Measurements from ENCODE around the gene CORO2A. TPM values are rescaled to one million over a fixed set of nuclear protein-coding genes. Genes with fewer than 3 reads are reported as not detected.

CORO2A gene
- total RNA-seq, 1 experiment from 2014 or later, result 19.8 TPM

GRCh38 chr9:98172604-98173003 lies 19.8 kb downstream of the CORO2A start:
- peaks cover 23% of the 10 kb centered on the region for H3F3A ChIP-seq (ENCODE audit: insufficient read depth, low read depth)
- intact Hi-C loops (cut with micrococcal nuclease; ENCODE audit: unreplicated experiment), result no loop called here
- H3K27ac ChIP-seq, result no peak overlapping the region
- ChIA-PET CTCF (no interaction called here), POLR2A (ENCODE audit: unreplicated experiment) (interaction anchor here (0.6 kb wide), 1 partner anchor 21 kb away, joined by 9 read pairs; no protein-coding TSS in a partner anchor)
- no peaks in the 10 kb centered on the region for H3K36me3 ChIP-seq (ENCODE audit: low read depth)
- no peaks in the 10 kb centered on the region for H3K27me3 ChIP-seq (ENCODE audit: insufficient read depth, low read depth)
- H3K9me2 ChIP-seq (ENCODE audit: insufficient read depth), result no peaks in the 10 kb centered on the region
- H3K9me3 ChIP-seq (ENCODE audit: insufficient read depth, low read depth), result no peaks in the 10 kb centered on the region
- H3K79me2 ChIP-seq (ENCODE audit: low read depth), result no peaks in the 10 kb centered on the region
- DNase-seq, result peak; percentile 76 to 93
- H3K4me2 ChIP-seq, result peak overlapping the region; percentile 49
- H4K20me1 ChIP-seq (ENCODE audit: insufficient read depth), result no peaks in the 10 kb centered on the region; the same call in 1 of the 2 replicates
- no TSS peak for BruUV-seq (replicated peaks)
- TF ChIP-seq CTCF (conservative IDR thresholded peaks at IDR 0.05) (no peak), EZH2 (IDR thresholded peaks at IDR 0.05; ENCODE audit: low read depth) (no peak)
- H3K4me3 ChIP-seq, result no peak overlapping the region
- no peak overlapping the region for H2AFZ ChIP-seq
- H3K4me1 ChIP-seq (replicated peaks; ENCODE audit: insufficient read depth), result peaks cover 35% of the 10 kb centered on the region

- Histone ChIP-seq H3K36me3 (ENCODE audit: low read depth) (no peaks in the 10 kb centered on the region), H2AFZ (no peak overlapping the region), H3K79me2 (ENCODE audit: low read depth) (no peaks in the 10 kb centered on the region), H3K9me3 (ENCODE audit: insufficient read depth, low read depth) (no peaks in the 10 kb centered on the region), H3K27ac (no peak overlapping the region), H3K27me3 (ENCODE audit: insufficient read depth, low read depth) (no peaks in the 10 kb centered on the region), H3K4me3 (no peak overlapping the region), H4K20me1 (ENCODE audit: insufficient read depth) (no peaks in the 10 kb centered on the region; the same call in 1 of the 2 replicates), H3K9me2 (ENCODE audit: insufficient read depth) (no peaks in the 10 kb centered on the region), H3K4me1 (replicated peaks; ENCODE audit: insufficient read depth) (peaks cover 35% of the 10 kb centered on the region), H3F3A (ENCODE audit: insufficient read depth, low read depth) (peaks cover 23% of the 10 kb centered on the region), H3K4me2 (no peak overlapping the region)
- CTCF ChIA-PET, result no interaction called here
- TF ChIP-seq EZH2 (IDR thresholded peaks at IDR 0.05; ENCODE audit: low read depth), result no peak
- no peak for TF ChIP-seq CTCF (conservative IDR thresholded peaks at IDR 0.05)
- no TSS peak for BruUV-seq (replicated peaks)
- DNase-seq, result peak in 1 of 2 experiments; percentile 19
- intact Hi-C loops (cut with micrococcal nuclease; ENCODE audit: unreplicated experiment), result no loop called here
- POLR2A ChIA-PET (ENCODE audit: unreplicated experiment), result interaction anchor here (0.9 kb wide), 1 partner anchor 52 kb away, joined by 3 read pairs; no protein-coding TSS in a partner anchor
Measured at GRCh38 chr9:98171176-98171925, 21.1 kb downstream of the CORO2A start.

GRCh38 chr9:98168941-98169488 lies 23.4 kb downstream of the CORO2A start:
- no peaks in the 10 kb centered on the region for H3K9me2 ChIP-seq (ENCODE audit: insufficient read depth)
- no peaks in the 10 kb centered on the region for H3K9me3 ChIP-seq (ENCODE audit: insufficient read depth, low read depth)
- peak; percentile 50 to 59 for DNase-seq
- ChIA-PET CTCF (no interaction called here), POLR2A (ENCODE audit: unreplicated experiment) (no interaction called here)
- peak overlapping the region; percentile 56 for H3K4me2 ChIP-seq
- TF ChIP-seq EZH2 (IDR thresholded peaks at IDR 0.05; ENCODE audit: low read depth) (no peak), CTCF (conservative IDR thresholded peaks at IDR 0.05) (no peak)
- no peaks in the 10 kb centered on the region for H3K79me2 ChIP-seq (ENCODE audit: low read depth)
- H3K36me3 ChIP-seq (ENCODE audit: low read depth), result no peaks in the 10 kb centered on the region
- peak overlapping the region; percentile 20; the same call in 1 of the 2 replicates for H3K27ac ChIP-seq
- H3K4me1 ChIP-seq (replicated peaks; ENCODE audit: insufficient read depth), result peaks cover 35% of the 10 kb centered on the region
- no peak overlapping the region for H2AFZ ChIP-seq
- no peaks in the 10 kb centered on the region for H4K20me1 ChIP-seq (ENCODE audit: insufficient read depth)
- no peak overlapping the region for H3K4me3 ChIP-seq
- BruUV-seq (replicated peaks), result no TSS peak
- intact Hi-C loops (cut with micrococcal nuclease; ENCODE audit: unreplicated experiment), result loop anchor here (2.0 kb wide), 2 partner anchors 14 to 50 kb away; partner anchors contain the start of gene TRIM14
- peaks cover 20% of the 10 kb centered on the region for H3F3A ChIP-seq (ENCODE audit: insufficient read depth, low read depth)
- H3K27me3 ChIP-seq (ENCODE audit: insufficient read depth, low read depth), result no peaks in the 10 kb centered on the region
